ENCODE data around the gene CLIP3.

DNA sequence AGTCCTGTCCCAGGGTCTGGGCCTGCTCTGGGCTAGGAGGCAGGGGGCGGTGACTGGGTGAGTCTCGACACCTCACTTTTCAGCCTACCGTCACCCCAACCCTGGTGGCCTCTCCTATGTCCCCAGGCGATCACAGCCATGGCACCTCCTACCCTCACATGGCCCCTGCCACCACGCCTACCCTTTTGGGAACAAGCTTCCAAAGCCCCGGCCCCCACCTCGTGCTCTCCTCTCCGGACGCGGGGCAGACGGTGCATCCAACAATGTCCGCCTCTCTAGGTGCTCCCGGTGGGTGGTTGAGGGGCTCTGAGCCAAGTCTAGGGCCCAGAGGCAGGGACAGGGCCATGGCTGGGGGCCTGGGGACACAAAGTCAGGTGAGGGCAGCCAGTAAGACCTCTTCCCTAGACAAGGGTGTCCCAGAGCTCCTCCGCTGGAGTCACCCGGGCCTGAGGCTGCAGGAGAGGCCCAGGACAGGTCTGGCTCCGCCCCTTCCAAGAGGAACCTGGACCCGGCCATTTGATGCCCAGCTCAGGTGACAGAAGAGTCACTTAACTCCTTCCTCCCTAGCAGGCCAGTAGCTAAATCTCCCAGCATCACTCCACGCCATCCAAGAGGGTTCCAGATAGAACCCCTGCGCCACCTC lies 24.2 kb downstream of the CLIP3 start, which contains the start of gene SYNE4:
- no peak for TF ChIP-seq POLR2A (IDR thresholded peaks at IDR 0.05)
- TF ChIP-seq, protein P1, sequence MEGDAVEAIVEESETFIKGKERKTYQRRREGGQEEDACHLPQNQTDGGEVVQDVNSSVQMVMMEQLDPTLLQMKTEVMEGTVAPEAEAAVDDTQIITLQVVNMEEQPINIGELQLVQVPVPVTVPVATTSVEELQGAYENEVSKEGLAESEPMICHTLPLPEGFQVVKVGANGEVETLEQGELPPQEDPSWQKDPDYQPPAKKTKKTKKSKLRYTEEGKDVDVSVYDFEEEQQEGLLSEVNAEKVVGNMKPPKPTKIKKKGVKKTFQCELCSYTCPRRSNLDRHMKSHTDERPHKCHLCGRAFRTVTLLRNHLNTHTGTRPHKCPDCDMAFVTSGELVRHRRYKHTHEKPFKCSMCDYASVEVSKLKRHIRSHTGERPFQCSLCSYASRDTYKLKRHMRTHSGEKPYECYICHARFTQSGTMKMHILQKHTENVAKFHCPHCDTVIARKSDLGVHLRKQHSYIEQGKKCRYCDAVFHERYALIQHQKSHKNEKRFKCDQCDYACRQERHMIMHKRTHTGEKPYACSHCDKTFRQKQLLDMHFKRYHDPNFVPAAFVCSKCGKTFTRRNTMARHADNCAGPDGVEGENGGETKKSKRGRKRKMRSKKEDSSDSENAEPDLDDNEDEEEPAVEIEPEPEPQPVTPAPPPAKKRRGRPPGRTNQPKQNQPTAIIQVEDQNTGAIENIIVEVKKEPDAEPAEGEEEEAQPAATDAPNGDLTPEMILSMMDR (IDR thresholded peaks at IDR 0.05) = no peak
- no peak for TF ChIP-seq EP300 (IDR thresholded peaks at IDR 0.05)
